Osteocyte (in vitro differentiated cells): ENCODE measurements around the gene KIFC1. TPM values are rescaled to one million over a fixed set of nuclear protein-coding genes. Genes with fewer than 3 reads are reported as not detected.
"Not testable (repeated sequence)": the region's sequence is repeated elsewhere in the genome, so short reads cannot be mapped to it uniquely, and the experiment has no call there.

Experiments
- DNase-seq: peaks from one replicate; pipeline ENCODE4 v3.0.0; 2021; ENCODE audit warnings: mixed read lengths; ENCODE audit not compliant: unreplicated experiment; ENCODE audit errors: extremely low spot score
- H3K27ac Mint-ChIP-seq: one replicate; pipeline ENCODE4 v1.8.0; 2021; ENCODE audit warnings: mild to moderate bottlenecking, mixed read lengths; ENCODE audit not compliant: unreplicated experiment
- H3K27me3 Mint-ChIP-seq: one replicate; pipeline ENCODE4 v1.8.0; 2021; ENCODE audit warnings: mixed read lengths; ENCODE audit not compliant: unreplicated experiment
- H3K36me3 Mint-ChIP-seq: one replicate; pipeline ENCODE4 v1.8.0; 2021; ENCODE audit warnings: mixed read lengths; ENCODE audit not compliant: unreplicated experiment
- H3K4me1 Mint-ChIP-seq: one replicate; pipeline ENCODE4 v1.8.0; 2021; ENCODE audit warnings: mixed read lengths; ENCODE audit not compliant: unreplicated experiment
- H3K4me3 Mint-ChIP-seq: one replicate; pipeline ENCODE4 v1.8.0; 2021; ENCODE audit warnings: mild to moderate bottlenecking, moderate library complexity, mixed read lengths; ENCODE audit not compliant: unreplicated experiment
- H3K9me3 Mint-ChIP-seq: one replicate; pipeline ENCODE4 v1.8.0; 2021; ENCODE audit warnings: mixed read lengths; ENCODE audit not compliant: unreplicated experiment
- CTCF ChIP-seq: fragments of 200-600 bp; sonication (generic); IDR thresholded peaks from 2 replicates; pipeline ENCODE4 v1.5.0; 2021; ENCODE audit warnings: antibody characterized with exemption, mild to moderate bottlenecking, moderate library complexity
- total RNA-seq: library from RNA; stranded (reverse); gene quantifications from 2 replicates; pipeline ENCODE4 v1.2.1, GENCODE V29; 2021

Gene KIFC1
- total RNA-seq, 1 donor from 2014 or later: 10.8 TPM

DNA sequence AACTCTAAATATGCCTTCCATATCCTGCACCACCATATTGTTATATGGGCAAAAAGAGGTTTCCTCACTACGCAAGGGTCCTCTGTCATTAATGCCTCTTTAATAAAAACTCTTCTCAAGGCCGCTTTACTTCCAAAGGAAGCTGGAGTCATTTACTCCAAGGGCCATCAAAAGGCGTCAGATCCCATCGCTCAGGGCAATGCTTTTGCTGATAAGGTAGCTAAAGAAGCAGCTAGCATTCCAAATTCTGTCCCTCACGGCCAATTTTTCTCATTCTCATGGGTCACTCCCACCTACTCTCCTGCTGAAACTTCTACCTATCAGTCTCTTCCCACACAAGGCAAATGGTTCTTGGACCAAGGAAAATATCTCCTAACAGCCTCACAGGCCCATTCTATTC, 43.8 kb upstream of the KIFC1 start:
- Mint-ChIP-seq H3K4me3 (no peak overlapping the region), H3K9me3 (no peaks in the 10 kb centered on the region), H3K4me1 (peaks cover 6% of the 10 kb centered on the region), H3K36me3 (no peaks in the 10 kb centered on the region), H3K27ac (no peak overlapping the region), H3K27me3 (peaks cover 32% of the 10 kb centered on the region)
- no peak for TF ChIP-seq CTCF
- DNase-seq: no peak

DNA sequence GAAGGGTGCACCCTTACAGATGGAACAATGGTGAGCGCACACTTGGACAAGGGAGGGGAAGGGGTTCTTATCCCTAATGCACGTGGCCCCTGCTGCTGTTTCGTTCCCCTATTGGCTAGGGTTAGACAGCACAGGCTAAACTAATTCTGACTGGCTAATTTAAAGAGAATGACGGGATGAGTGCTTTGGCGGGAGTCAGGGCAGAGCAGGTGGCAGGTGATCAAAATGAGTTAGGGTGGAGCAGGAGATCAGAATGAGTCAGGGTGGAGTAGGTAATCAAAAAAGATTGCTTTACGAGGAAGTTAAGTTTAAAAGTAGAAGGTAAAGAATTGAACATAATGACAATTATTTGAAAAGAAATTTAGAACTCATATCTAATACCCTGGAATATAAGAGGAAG, 35.8 kb upstream of the KIFC1 start:
- not testable (repeated sequence) for H3K27ac Mint-ChIP-seq, H3K4me3 Mint-ChIP-seq, H3K9me3 Mint-ChIP-seq, DNase-seq, H3K4me1 Mint-ChIP-seq, H3K36me3 Mint-ChIP-seq
- H3K27me3 Mint-ChIP-seq: peaks cover 52% of the 10 kb centered on the region

DNA sequence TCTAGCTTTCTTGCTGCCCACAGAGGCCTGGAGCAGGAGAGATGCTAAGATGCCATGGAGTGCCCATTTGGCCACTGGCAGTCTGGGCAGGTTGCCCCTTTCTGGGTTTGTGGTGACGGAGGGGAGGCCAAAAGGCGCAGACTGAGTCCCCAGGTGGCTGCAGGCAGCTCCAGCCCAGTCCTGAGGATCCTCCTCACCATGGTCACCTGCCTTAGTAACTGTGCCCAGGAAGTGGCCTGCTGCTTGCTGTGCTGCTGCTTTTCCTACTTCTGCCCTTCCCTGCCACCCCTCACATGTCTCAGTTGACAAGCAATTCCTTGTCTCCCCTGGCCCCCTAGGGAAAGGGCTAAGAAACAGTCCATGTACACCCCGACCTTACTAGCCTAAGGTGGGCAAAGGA, 35.3 kb upstream of the KIFC1 start:
- Mint-ChIP-seq H3K4me3 (no peak overlapping the region), H3K27ac (no peak overlapping the region), H3K9me3 (no peaks in the 10 kb centered on the region), H3K4me1 (no peaks in the 10 kb centered on the region), H3K27me3 (peaks cover 54% of the 10 kb centered on the region), H3K36me3 (no peaks in the 10 kb centered on the region)
- TF ChIP-seq CTCF: no peak
- no peak for DNase-seq

- H3K36me3 Mint-ChIP-seq, H3K4me3 Mint-ChIP-seq, DNase-seq, H3K27ac Mint-ChIP-seq, H3K4me1 Mint-ChIP-seq, H3K9me3 Mint-ChIP-seq: not testable (repeated sequence)
- H3K27me3 Mint-ChIP-seq: peaks cover 56% of the 10 kb centered on the region
Observed at GRCh38 chr6:33357160-33357871, 34.3 kb upstream of the KIFC1 start.

DNA sequence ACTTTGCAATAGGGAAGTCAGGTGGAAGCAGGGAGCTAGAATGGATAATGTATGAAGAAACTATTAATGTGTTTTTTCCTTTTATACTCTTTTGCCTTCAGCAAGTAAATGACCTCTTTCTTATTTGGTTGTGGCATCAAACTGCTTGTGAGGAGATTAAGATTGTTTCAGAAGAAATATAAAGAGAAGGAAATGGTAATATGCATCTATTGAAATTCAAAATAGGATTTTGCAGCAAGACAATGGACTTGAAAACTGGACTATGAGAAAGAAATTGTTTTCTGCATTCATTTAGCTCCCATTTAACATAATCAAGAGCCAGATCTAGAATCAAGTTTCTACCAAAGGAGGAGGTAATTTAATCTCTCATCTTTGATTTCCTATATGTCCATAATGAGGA, 32.3 kb upstream of the KIFC1 start:
- Mint-ChIP-seq H3K9me3 (no peaks in the 10 kb centered on the region), H3K36me3 (no peaks in the 10 kb centered on the region)
- no peak for TF ChIP-seq CTCF

DNA sequence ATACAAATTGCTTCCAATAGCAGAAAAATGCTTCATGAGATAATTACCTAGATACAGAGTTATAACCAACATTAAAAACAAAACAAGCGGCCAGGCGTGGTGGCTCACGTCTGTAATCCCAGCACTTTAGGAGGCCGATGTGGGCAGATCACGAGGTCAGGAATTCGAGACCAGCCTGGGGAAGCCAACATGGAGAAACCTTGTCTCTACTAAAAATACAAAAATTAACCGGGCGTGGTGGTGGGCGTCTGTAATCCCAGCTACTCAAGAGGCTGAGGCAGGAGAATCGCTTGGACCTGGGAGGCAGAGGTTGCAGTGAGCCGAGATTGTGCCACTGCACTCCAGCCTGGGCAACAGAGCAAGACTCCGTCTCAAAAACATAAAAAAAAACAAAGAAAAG, 28.1 kb upstream of the KIFC1 start:
- not testable (repeated sequence) for H3K27ac Mint-ChIP-seq, DNase-seq, H3K9me3 Mint-ChIP-seq, H3K36me3 Mint-ChIP-seq, H3K4me3 Mint-ChIP-seq, H3K4me1 Mint-ChIP-seq
- peaks cover 31% of the 10 kb centered on the region for H3K27me3 Mint-ChIP-seq

More for the DNA sequence above, 32.3 kb upstream of the KIFC1 start:
- Mint-ChIP-seq H3K27ac (no peak overlapping the region), H3K4me3 (no peak overlapping the region), H3K4me1 (no peaks in the 10 kb centered on the region), H3K27me3 (peaks cover 50% of the 10 kb centered on the region)
- no peak for DNase-seq

DNA sequence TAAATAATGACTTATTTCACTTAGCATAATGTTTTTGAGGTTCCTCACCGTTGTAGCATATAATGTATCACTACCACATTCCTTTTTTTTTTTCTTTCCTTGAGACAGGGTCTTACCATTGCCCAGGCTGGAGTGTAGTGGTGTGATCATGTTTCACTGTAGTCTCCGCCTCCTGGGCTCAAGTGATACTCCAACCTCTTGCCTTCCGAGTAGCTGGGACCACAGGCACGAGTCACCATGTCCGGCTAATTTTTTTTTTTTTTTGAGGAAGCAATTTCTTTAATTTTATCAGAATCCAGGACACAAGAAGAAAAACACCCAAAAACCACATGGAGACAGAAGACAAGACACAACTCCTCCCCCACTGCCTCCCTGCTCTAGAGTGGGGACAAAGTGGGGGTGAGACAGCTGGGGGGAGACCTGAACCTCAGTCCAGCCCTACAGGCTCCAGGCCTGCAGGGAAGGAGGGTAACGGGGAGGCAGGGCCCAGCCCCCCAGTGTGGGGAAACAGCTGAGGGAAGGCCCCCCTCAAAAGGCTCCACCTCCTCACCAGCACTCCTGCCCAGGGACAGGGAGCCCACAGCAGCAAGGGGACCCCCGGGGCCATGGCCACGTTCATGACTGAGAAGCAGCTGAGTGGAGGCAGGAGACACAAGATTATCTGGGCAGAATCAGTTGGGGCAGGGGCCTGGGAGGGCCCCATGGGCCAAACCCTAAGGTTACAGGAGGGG, 27.0 kb upstream of the KIFC1 start:
- not testable (repeated sequence) for H3K36me3 Mint-ChIP-seq, DNase-seq, H3K4me3 Mint-ChIP-seq, H3K27ac Mint-ChIP-seq, H3K4me1 Mint-ChIP-seq, H3K9me3 Mint-ChIP-seq
- H3K27me3 Mint-ChIP-seq: peaks cover 23% of the 10 kb centered on the region

GRCh38 chr6:33365206-33365971, 26.2 kb upstream of the KIFC1 start:
- not testable (repeated sequence) for H3K27ac Mint-ChIP-seq, H3K9me3 Mint-ChIP-seq, DNase-seq, H3K36me3 Mint-ChIP-seq, H3K4me1 Mint-ChIP-seq, H3K4me3 Mint-ChIP-seq
- peaks cover 16% of the 10 kb centered on the region for H3K27me3 Mint-ChIP-seq
